ENCODE measurements around the gene SLF2.
A peak's percentile ranks its signal among the peaks of the same experiment; 100 is the strongest.

SLF2 gene

DNA sequence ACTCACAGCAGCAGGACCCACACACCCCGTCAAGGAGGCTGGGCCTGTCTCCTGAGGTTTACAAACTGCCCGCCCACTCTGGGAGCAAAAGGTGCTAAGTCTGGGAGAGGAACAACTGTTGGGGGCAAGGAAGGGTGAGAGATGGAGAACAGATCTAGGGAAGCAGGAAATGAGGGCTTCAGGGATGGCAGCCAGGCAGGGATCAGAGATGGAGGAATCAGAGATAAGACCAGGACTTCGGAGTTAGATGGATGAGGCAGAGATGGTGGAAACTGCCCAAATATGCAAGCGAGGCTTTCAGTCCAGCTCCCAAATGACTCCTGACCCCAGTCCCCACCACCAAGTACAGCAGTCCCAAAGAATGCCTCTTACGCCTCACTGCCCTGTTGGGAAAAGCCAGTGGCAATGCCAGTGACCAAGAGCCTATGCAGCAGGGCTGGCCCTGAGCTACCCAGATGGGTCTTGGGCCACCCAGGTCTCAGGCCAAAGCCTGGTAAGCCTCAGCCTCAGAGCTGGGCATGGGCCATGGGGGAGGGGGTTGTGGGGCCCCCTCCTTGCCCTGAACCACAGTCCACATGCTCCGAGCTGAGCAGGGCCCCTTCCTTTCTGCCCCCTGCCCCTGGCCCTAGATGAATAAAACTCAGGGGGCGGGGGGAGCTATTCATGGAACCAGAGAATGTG, 39.5 kb upstream of the SLF2 start:
- no peak overlapping the region for H3K4me3 Mint-ChIP-seq
- H3K27ac Mint-ChIP-seq: no peak overlapping the region
- H3K9me3 Mint-ChIP-seq: no peaks in the 10 kb centered on the region
- H3K36me3 Mint-ChIP-seq (ENCODE audit: low read depth): no peaks in the 10 kb centered on the region
- TF ChIP-seq, protein P1, sequence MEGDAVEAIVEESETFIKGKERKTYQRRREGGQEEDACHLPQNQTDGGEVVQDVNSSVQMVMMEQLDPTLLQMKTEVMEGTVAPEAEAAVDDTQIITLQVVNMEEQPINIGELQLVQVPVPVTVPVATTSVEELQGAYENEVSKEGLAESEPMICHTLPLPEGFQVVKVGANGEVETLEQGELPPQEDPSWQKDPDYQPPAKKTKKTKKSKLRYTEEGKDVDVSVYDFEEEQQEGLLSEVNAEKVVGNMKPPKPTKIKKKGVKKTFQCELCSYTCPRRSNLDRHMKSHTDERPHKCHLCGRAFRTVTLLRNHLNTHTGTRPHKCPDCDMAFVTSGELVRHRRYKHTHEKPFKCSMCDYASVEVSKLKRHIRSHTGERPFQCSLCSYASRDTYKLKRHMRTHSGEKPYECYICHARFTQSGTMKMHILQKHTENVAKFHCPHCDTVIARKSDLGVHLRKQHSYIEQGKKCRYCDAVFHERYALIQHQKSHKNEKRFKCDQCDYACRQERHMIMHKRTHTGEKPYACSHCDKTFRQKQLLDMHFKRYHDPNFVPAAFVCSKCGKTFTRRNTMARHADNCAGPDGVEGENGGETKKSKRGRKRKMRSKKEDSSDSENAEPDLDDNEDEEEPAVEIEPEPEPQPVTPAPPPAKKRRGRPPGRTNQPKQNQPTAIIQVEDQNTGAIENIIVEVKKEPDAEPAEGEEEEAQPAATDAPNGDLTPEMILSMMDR (IDR thresholded peaks at IDR 0.05; ENCODE audit: unreplicated experiment in 3 of 3): no peak
- peaks cover 46% of the 10 kb centered on the region for H3K27me3 Mint-ChIP-seq (ENCODE audit: low read depth)
- H3K4me1 Mint-ChIP-seq: peaks cover 43% of the 10 kb centered on the region

GRCh38 chr10:100873827-100874326, 38.9 kb upstream of the SLF2 start:
- H3K27ac Mint-ChIP-seq: no peak overlapping the region
- no peak overlapping the region for H3K4me3 Mint-ChIP-seq
- H3K4me1 Mint-ChIP-seq: peaks cover 49% of the 10 kb centered on the region
- no peaks in the 10 kb centered on the region for H3K36me3 Mint-ChIP-seq (ENCODE audit: low read depth)
- H3K27me3 Mint-ChIP-seq (ENCODE audit: low read depth): peaks cover 50% of the 10 kb centered on the region
- no peaks in the 10 kb centered on the region for H3K9me3 Mint-ChIP-seq
- TF ChIP-seq, protein P1 (IDR thresholded peaks at IDR 0.05; ENCODE audit: unreplicated experiment in 3 of 3): no peak

- Mint-ChIP-seq H3K27me3 (ENCODE audit: low read depth) (peaks cover 46% of the 10 kb centered on the region), H3K9me3 (no peaks in the 10 kb centered on the region), H3K27ac (no peak overlapping the region), H3K36me3 (ENCODE audit: low read depth) (no peaks in the 10 kb centered on the region), H3K4me3 (no peak overlapping the region), H3K4me1 (peaks cover 53% of the 10 kb centered on the region)
- TF ChIP-seq, protein P1 (IDR thresholded peaks at IDR 0.05; ENCODE audit: unreplicated experiment in 3 of 3): no peak
Measured at GRCh38 chr10:100874702-100875483, 37.9 kb upstream of the SLF2 start.

DNA sequence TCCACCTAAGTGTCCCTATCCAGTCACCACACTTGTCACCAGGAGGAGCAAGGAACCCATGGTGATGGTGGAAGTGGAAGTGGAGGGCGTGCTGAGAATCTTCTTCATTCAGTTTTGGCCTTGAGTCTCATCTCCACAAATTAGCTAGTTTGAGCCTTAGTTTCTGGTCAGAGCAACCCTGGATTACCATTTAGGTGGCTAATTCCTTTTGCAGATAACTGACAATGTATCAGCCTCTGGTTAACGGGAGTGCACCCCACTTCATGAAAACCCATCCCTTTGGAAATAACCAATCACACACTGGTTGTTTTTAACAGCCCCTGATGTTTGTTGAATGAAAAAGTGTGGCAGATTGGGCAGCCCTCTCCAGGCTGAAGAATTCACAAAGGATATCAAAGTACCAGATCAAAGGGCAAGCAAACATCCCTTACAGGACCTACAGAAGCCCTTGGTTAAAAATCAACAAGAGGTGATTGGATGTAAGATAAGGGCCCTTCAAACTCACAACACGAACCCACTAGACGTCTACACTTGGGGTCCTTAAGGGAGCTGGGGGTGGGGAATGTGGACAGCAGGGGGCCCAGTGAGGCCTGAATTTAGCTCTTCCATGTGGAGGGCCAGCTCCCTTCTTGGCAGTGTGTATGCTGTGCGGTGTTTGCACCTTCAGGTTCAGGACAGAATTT, 37.1 kb upstream of the SLF2 start:
- peak overlapping the region in 1 of 3 experiments; percentile 25 for H3K27ac Mint-ChIP-seq
- peaks cover 58% of the 10 kb centered on the region for H3K4me1 Mint-ChIP-seq
- H3K9me3 Mint-ChIP-seq: no peaks in the 10 kb centered on the region
- TF ChIP-seq, protein P1 (IDR thresholded peaks at IDR 0.05; ENCODE audit: unreplicated experiment in 3 of 3): no peak
- no peaks in the 10 kb centered on the region for H3K36me3 Mint-ChIP-seq (ENCODE audit: low read depth)
- H3K27me3 Mint-ChIP-seq (ENCODE audit: low read depth): peaks cover 43% of the 10 kb centered on the region
- H3K4me3 Mint-ChIP-seq: no peak overlapping the region

GRCh38 chr10:100876585-100877460, 35.9 kb upstream of the SLF2 start:
- peak overlapping the region in 1 of 3 experiments; percentile 50 for H3K27ac Mint-ChIP-seq
- peaks cover 43% of the 10 kb centered on the region for H3K27me3 Mint-ChIP-seq (ENCODE audit: low read depth)
- peak overlapping the region in 1 of 3 experiments; percentile 41 for H3K4me3 Mint-ChIP-seq
- no peaks in the 10 kb centered on the region for H3K9me3 Mint-ChIP-seq
- no peaks in the 10 kb centered on the region for H3K36me3 Mint-ChIP-seq (ENCODE audit: low read depth)
- TF ChIP-seq, protein P1 (IDR thresholded peaks at IDR 0.05; ENCODE audit: unreplicated experiment in 3 of 3): no peak
- peaks cover 70% of the 10 kb centered on the region for H3K4me1 Mint-ChIP-seq
